Measurements from ENCODE around the gene PCP4L1.

The PCP4L1 gene

DNA sequence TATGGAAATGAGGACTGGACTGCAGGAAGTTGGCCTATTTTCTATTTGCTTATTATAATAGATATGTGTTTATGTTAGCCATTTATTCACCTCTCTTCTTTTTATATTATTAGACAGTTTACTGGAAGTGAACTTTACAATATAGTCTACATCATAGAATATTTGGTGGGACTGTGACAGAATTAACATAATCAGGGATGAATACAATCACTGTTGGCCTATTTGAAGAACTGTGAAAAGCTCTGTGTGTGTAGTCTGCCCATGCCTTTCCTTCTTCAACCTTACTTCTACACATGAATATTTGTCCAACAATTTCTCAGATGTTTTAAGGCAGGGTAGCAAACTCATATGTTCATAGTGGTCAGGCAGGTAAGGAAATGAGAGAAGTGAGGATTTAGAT is 38.9 kb downstream of the PCP4L1 start:
- TF ChIP-seq, protein P1, sequence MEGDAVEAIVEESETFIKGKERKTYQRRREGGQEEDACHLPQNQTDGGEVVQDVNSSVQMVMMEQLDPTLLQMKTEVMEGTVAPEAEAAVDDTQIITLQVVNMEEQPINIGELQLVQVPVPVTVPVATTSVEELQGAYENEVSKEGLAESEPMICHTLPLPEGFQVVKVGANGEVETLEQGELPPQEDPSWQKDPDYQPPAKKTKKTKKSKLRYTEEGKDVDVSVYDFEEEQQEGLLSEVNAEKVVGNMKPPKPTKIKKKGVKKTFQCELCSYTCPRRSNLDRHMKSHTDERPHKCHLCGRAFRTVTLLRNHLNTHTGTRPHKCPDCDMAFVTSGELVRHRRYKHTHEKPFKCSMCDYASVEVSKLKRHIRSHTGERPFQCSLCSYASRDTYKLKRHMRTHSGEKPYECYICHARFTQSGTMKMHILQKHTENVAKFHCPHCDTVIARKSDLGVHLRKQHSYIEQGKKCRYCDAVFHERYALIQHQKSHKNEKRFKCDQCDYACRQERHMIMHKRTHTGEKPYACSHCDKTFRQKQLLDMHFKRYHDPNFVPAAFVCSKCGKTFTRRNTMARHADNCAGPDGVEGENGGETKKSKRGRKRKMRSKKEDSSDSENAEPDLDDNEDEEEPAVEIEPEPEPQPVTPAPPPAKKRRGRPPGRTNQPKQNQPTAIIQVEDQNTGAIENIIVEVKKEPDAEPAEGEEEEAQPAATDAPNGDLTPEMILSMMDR (conservative IDR thresholded peaks at IDR 0.05; ENCODE audit: low read depth, low read length), result no peak
- no peak for DNase-seq (ENCODE audit: low read depth)
- no peak overlapping the region for H3K4me3 ChIP-seq (ENCODE audit: low read depth, low read length)

DNA sequence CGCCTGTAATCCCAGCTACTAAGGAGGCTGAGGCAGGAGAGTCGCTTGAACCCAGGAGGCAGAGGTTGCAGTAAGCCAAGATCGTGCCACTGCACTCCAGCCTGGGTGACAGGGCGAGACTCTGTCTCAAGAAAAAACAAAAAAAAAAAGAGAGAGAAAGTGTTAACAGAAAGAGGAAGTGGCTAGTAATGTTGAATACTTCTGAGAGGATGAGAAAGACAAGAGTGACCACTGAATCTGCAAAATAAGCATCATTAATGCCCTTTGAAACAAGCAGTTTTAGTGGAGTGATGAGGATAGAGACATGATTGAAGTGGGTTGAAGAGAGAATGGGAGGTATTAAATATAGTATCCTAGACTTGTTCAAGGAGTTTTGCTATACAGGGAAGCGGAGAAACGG is 39.6 kb downstream of the PCP4L1 start:
- H3K4me3 ChIP-seq (ENCODE audit: low read depth, low read length), result no peak overlapping the region
- no peak for DNase-seq (ENCODE audit: low read depth)
- TF ChIP-seq, protein P1 (conservative IDR thresholded peaks at IDR 0.05; ENCODE audit: low read depth, low read length), result no peak

DNA sequence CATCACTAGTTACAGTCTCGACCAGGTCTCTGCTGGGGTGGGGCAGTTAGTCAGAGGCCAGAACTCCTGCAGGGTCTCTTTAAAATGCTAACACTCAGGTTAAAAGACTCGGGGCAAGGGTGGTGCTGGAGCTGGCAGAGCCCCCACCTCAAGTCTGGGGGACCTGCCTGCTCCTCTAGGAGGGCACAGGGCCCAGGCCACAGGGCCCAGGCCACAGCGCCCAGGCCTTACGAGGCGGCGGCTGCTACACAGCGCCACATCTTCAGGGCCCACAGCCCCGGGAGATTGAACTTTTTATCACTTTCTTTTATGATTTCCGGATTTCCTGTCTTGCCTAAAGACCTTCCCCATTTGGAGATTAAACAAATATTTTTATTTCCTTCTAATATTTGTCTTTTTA is 40.8 kb downstream of the PCP4L1 start:
- no peak overlapping the region for H3K4me3 ChIP-seq (ENCODE audit: low read depth, low read length)
- TF ChIP-seq, protein P1 (conservative IDR thresholded peaks at IDR 0.05; ENCODE audit: low read depth, low read length), result no peak
- no peak for DNase-seq (ENCODE audit: low read depth)

DNA sequence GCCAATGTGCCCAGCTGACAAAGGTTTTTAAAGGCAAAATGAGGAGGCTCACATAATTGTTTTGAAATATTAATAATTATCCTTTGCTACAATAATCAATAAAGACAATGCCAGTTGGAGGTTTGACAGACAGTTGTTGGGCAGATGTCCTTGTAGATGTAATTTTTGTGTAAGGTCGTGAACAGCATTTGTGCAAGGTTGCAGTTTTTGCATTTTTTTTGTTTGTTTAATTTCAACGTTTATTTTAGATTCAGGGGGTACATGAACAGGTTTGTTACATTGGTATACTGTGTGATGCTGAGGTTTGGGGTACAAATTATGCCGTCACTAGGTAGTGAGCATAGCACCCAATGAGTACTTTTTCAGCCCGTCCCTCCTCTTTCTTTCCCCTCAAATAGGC is 41.9 kb downstream of the PCP4L1 start:
- TF ChIP-seq, protein P1 (conservative IDR thresholded peaks at IDR 0.05; ENCODE audit: low read depth, low read length), result no peak
- no peak for DNase-seq (ENCODE audit: low read depth)
- no peak overlapping the region for H3K4me3 ChIP-seq (ENCODE audit: low read depth, low read length)

DNA sequence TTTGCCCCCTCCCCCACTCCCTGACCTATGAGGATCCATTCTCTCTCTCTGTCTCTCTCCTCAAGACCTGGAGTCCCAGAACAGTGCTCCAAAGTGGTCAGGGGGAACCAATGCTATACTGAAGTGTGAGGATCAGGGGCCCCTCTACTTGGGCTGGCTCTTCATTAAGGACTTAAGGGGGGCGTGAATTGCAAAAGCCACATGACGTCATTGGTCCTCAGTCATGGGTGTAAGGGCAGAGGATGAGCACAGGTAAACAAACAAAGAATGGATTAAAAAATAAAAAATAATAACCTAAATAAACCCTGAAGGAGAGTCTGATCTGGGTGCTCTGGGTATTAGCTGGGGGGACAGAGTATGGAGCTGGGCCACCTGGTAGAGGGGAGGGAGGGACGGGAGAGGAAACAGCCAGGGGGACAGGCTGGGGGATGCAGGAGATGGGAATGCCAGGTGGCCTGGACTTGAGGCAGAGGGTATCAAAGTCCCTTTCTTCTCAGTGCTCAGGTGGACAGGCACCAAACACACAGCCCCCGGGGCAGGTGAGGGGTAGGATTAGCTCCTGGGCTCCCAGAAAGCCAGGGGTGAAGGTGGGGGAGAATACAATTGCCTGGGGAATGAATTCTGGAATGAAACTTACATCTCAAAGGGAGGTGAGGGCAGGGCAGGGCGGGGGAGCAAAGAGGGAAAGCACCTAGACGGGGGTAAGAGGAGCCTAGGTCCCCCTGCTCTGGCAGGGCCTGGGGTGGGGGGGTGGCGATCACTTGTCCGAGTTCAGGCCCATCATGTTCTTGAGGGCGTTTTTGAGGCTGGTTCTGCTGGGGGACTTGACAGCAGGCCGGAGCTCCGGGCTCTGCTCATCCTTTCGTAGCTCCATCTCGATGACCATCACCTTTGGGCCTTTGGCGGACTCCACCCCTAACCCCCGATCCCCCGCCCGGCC is 46.7 kb downstream of the PCP4L1 start:
- TF ChIP-seq, protein P1 (conservative IDR thresholded peaks at IDR 0.05; ENCODE audit: low read depth, low read length), result no peak
- DNase-seq (ENCODE audit: low read depth), result no peak
- peak overlapping the region; percentile 77 for H3K4me3 ChIP-seq (ENCODE audit: low read depth, low read length)

DNA sequence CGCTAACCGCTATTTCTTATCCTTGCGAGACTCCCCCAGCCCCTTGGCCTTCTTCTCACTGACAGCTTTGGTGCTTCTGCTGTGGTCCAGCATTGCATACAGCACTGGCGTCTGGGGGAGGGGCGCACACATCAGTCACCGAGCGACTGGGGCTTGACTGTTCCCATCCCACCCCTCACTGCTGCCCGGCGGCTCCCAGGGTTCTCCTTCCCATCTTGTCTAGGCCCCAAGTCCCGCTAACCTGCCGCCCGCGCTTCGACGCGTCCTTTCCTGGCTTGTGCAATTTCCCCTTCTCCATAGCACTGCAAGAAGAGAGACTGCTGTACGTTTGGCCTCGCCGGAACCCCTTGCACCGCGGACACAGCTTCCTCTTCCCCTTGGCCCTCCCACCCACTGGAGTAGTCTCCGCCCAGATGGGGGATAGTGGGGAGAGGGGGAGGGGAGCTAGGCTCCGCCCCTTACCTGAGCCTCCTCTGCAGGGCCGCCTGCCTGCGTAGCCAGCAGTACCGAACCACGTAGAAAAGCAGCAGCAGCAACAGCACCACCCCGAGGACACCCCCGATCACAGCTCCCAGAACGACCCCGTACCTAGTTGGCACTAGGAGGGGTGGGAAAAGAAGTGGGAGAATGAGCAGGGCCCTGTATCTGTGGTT is 47.4 kb downstream of the PCP4L1 start:
- H3K4me3 ChIP-seq (ENCODE audit: low read depth, low read length), result peak overlapping the region; percentile 77
- TF ChIP-seq, protein P1 (conservative IDR thresholded peaks at IDR 0.05; ENCODE audit: low read depth, low read length), result peak; percentile 44
- DNase-seq (ENCODE audit: low read depth), result peak; percentile 62
